ENCODE results near the gene SOD1. TPM values are rescaled to one million over a fixed set of nuclear protein-coding genes. Genes with fewer than 3 reads are reported as not detected.
"Not testable (repeated sequence)": the region's sequence is repeated elsewhere in the genome, so short reads cannot be mapped to it uniquely, and the experiment has no call there.

The SOD1 gene
- total RNA-seq, 1 donor from 2014 or later = 232 TPM

DNA sequence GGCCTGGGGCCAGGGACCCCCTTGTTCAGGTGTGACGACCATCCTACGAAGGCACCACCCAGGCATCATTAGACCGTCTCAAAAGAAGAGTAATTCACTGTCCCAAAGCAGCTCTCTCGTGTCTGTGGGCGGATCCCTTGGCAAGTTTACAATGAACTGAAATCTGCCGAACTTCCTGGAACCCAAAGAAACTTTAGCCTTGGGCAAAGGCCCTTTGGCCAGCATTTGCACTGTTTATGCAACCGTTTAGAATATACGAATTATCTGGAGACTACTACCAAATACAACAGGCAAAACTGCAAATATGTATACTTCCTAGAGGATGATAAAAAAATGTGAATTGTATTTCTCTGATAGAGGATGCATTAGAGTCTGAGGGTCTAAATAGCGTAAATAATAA, 1.4 kb upstream of the SOD1 start:
- H3K36me3 Mint-ChIP-seq = peaks cover 24% of the 10 kb centered on the region

GRCh38 chr21:31659286-31659535, 282 bp upstream of the SOD1 start:
- Mint-ChIP-seq H3K4me3 (peak overlapping the region; percentile 100), H3K4me1 (ENCODE audit: unreplicated experiment) (peaks cover 29% of the 10 kb centered on the region), H3K36me3 (peaks cover 26% of the 10 kb centered on the region), H3K27me3 (no peaks in the 10 kb centered on the region), H3K9me3 (peaks cover 5% of the 10 kb centered on the region), H3K27ac (peak overlapping the region; percentile 96)
- DNase-seq (ENCODE audit: extremely low spot score, unreplicated experiment) = no peak
- TF ChIP-seq, protein P1, sequence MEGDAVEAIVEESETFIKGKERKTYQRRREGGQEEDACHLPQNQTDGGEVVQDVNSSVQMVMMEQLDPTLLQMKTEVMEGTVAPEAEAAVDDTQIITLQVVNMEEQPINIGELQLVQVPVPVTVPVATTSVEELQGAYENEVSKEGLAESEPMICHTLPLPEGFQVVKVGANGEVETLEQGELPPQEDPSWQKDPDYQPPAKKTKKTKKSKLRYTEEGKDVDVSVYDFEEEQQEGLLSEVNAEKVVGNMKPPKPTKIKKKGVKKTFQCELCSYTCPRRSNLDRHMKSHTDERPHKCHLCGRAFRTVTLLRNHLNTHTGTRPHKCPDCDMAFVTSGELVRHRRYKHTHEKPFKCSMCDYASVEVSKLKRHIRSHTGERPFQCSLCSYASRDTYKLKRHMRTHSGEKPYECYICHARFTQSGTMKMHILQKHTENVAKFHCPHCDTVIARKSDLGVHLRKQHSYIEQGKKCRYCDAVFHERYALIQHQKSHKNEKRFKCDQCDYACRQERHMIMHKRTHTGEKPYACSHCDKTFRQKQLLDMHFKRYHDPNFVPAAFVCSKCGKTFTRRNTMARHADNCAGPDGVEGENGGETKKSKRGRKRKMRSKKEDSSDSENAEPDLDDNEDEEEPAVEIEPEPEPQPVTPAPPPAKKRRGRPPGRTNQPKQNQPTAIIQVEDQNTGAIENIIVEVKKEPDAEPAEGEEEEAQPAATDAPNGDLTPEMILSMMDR (conservative IDR thresholded peaks at IDR 0.05) = no peak

More for the DNA sequence above, 1.4 kb upstream of the SOD1 start:
- H3K4me3 Mint-ChIP-seq = peak overlapping the region; percentile 26
- peaks cover 5% of the 10 kb centered on the region for H3K9me3 Mint-ChIP-seq
- peaks cover 26% of the 10 kb centered on the region for H3K4me1 Mint-ChIP-seq (ENCODE audit: unreplicated experiment)
- no peaks in the 10 kb centered on the region for H3K27me3 Mint-ChIP-seq
- H3K27ac Mint-ChIP-seq = peak overlapping the region; percentile 9
- no peak for DNase-seq (ENCODE audit: extremely low spot score, unreplicated experiment)
- TF ChIP-seq, protein P1 (conservative IDR thresholded peaks at IDR 0.05) = no peak

GRCh38 chr21:31660259-31660565, 719 bp downstream of the SOD1 start:
- Mint-ChIP-seq H3K9me3 (peaks cover 5% of the 10 kb centered on the region), H3K27me3 (no peaks in the 10 kb centered on the region), H3K4me1 (ENCODE audit: unreplicated experiment) (peaks cover 33% of the 10 kb centered on the region), H3K4me3 (peak overlapping the region; percentile 92), H3K36me3 (peaks cover 28% of the 10 kb centered on the region), H3K27ac (peak overlapping the region; percentile 76)
- no peak for DNase-seq (ENCODE audit: extremely low spot score, unreplicated experiment)
- TF ChIP-seq, protein P1 (conservative IDR thresholded peaks at IDR 0.05) = no peak

DNA sequence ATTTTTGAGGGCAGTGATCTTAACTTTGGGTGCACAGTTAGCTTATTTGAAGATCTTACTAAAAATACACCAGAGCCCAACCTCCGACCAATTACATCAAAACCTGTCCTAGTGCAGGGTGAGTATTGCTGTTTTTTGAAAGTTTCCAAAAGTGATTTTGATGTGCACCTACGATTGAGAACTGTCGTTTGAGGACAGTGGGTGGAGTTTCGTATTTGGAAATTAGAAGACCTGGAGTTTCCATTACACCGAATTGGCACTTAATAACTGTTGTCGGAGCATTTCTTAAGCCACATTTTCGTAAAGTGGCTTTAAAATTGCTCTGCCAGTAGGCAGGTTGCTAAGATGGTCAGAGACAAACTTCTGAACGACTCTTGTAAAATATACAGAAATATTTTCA, 1.1 kb downstream of the SOD1 start:
- Mint-ChIP-seq H3K9me3 (peaks cover 5% of the 10 kb centered on the region), H3K27me3 (no peaks in the 10 kb centered on the region), H3K27ac (peak overlapping the region; percentile 76), H3K4me3 (peak overlapping the region; percentile 92), H3K4me1 (ENCODE audit: unreplicated experiment) (peaks cover 36% of the 10 kb centered on the region), H3K36me3 (peaks cover 32% of the 10 kb centered on the region)
- TF ChIP-seq, protein P1 (conservative IDR thresholded peaks at IDR 0.05) = no peak
- DNase-seq (ENCODE audit: extremely low spot score, unreplicated experiment) = no peak

DNA sequence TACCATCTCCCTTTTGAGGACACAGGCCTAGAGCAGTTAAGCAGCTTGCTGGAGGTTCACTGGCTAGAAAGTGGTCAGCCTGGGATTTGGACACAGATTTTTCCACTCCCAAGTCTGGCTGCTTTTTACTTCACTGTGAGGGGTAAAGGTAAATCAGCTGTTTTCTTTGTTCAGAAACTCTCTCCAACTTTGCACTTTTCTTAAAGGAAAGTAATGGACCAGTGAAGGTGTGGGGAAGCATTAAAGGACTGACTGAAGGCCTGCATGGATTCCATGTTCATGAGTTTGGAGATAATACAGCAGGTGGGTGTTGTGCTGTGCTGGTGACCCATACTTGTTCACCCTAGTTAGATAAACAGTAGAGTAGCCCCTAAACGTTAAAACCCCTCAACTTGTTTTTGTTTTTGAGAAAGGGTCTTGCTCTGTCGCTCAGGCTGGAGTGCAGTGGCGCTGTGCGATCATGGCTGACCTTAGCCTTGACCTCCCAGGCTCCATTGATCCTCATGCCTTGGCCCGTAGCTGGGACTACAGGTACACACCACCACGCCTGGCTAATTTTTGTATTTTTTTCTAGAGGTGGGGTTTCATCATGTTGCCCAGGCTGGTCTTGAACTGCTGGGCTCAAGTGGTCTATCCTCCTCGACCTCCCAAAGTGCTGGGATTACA, 4.2 kb downstream of the SOD1 start:
- H3K27me3 Mint-ChIP-seq = no peaks in the 10 kb centered on the region
- no peak overlapping the region for H3K27ac Mint-ChIP-seq
- H3K4me3 Mint-ChIP-seq = no peak overlapping the region
- no peak for DNase-seq (ENCODE audit: extremely low spot score, unreplicated experiment)
- peaks cover 47% of the 10 kb centered on the region for H3K36me3 Mint-ChIP-seq
- peaks cover 5% of the 10 kb centered on the region for H3K9me3 Mint-ChIP-seq
- H3K4me1 Mint-ChIP-seq (ENCODE audit: unreplicated experiment) = peaks cover 47% of the 10 kb centered on the region
- TF ChIP-seq, protein P1 (conservative IDR thresholded peaks at IDR 0.05) = no peak

- Mint-ChIP-seq H3K27ac (peak overlapping the region; percentile 21), H3K9me3 (no peaks in the 10 kb centered on the region), H3K36me3 (peaks cover 42% of the 10 kb centered on the region), H3K4me3 (no peak overlapping the region), H3K27me3 (no peaks in the 10 kb centered on the region), H3K4me1 (ENCODE audit: unreplicated experiment) (peaks cover 39% of the 10 kb centered on the region)
- TF ChIP-seq, protein P1 (conservative IDR thresholded peaks at IDR 0.05) = no peak
- no peak for DNase-seq (ENCODE audit: extremely low spot score, unreplicated experiment)
These were observed 5.9 kb downstream of the SOD1 start for GRCh38 chr21:31665397-31665796.

DNA sequence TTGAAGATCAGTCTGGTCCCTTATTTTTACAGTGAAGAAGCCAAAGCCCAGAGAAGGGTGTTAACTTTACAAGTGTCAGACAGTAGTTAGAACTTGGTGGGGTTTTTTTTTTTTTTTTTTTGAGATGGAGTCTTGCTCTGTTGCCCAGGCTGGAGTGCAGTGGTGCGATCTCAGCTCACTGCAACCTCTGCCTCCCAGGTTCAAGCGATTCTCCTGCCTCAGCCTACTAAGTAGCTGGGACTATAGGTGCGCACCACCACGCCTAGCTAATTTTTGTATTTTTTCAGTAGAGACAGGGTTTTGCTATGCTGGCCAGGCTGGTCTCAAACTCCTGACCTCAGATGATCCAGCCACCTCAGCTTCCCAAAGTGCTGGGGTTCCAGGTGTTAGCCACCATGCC, 6.4 kb downstream of the SOD1 start:
- not testable (repeated sequence) for H3K4me3 Mint-ChIP-seq; DNase-seq (ENCODE audit: extremely low spot score, unreplicated experiment); H3K9me3 Mint-ChIP-seq; H3K27me3 Mint-ChIP-seq
- peaks cover 41% of the 10 kb centered on the region for H3K36me3 Mint-ChIP-seq
- H3K4me1 Mint-ChIP-seq (ENCODE audit: unreplicated experiment) = peaks cover 36% of the 10 kb centered on the region
- H3K27ac Mint-ChIP-seq = peak overlapping the region; percentile 21
